Measurements from ENCODE around the gene GALNTL6.

GALNTL6 gene

GRCh38 chr4:172225457-172225856 is 412.3 kb downstream of the GALNTL6 start:
- H3K27ac ChIP-seq = no peak overlapping the region
- TF ChIP-seq CTCF (conservative IDR thresholded peaks at IDR 0.05) = no peak

GRCh38 chr4:172232966-172233365 is 419.8 kb downstream of the GALNTL6 start:
- no peak for TF ChIP-seq CTCF (conservative IDR thresholded peaks at IDR 0.05)
- H3K27ac ChIP-seq = no peak overlapping the region

- TF ChIP-seq CTCF (conservative IDR thresholded peaks at IDR 0.05) = no peak
- H3K27ac ChIP-seq = no peak overlapping the region
Measured at GRCh38 chr4:172243551-172243950, 430.3 kb downstream of the GALNTL6 start.

- TF ChIP-seq CTCF (conservative IDR thresholded peaks at IDR 0.05) = no peak
Measured at GRCh38 chr4:172245516-172245915, 432.3 kb downstream of the GALNTL6 start.

GRCh38 chr4:172253409-172253808 is 440.2 kb downstream of the GALNTL6 start:
- no peak for TF ChIP-seq CTCF (conservative IDR thresholded peaks at IDR 0.05)
- H3K27ac ChIP-seq = no peak overlapping the region

More at GRCh38 chr4:172245516-172245915, 432.3 kb downstream of the GALNTL6 start:
- H3K27ac ChIP-seq = no peak overlapping the region

- no peak for TF ChIP-seq CTCF (conservative IDR thresholded peaks at IDR 0.05)
- no peak overlapping the region for H3K27ac ChIP-seq
Measured at GRCh38 chr4:172256820-172257219, 443.6 kb downstream of the GALNTL6 start.

GRCh38 chr4:172270397-172270796 is 457.2 kb downstream of the GALNTL6 start:
- no peak for TF ChIP-seq CTCF (conservative IDR thresholded peaks at IDR 0.05)
- no peak overlapping the region for H3K27ac ChIP-seq

- TF ChIP-seq CTCF (conservative IDR thresholded peaks at IDR 0.05) = no peak
- H3K27ac ChIP-seq = no peak overlapping the region
Measured at GRCh38 chr4:172287117-172287516, 473.9 kb downstream of the GALNTL6 start.

Data from VCaP (cell line).